ENCODE results near the gene PADI4. TPM values are rescaled to one million over a fixed set of nuclear protein-coding genes. Genes with fewer than 3 reads are reported as not detected.

Gene PADI4
- total and polyA plus RNA-seq, 2 donors (not counting 3 experiments of a cell fraction or from before 2014, with no cell fraction given): not detected

DNA sequence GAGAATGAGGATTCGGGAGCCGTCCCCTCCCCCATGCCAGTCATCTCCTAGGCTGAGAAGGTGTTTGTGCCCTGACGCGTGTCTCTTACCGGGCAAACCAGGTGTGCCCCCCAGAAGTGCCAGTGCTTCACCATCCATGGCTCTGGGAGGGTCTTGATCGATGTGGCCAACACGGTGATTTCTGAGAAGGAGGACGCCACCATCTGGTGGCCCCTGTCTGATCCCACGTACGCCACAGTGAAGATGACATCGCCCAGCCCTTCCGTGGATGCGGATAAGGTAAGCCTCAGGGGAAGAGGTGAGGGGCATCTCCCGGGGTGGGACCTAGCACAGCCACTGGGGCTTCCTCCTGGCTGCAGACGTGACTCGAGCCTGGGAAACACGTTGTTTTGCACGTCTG, 65.0 kb downstream of the PADI4 start:
- Histone ChIP-seq H3K27ac (ENCODE audit: insufficient read depth, low read depth, low read length) (no peak overlapping the region), H3K36me3 (ENCODE audit: control insufficient read depth in 2 of 2, extremely low read depth in 1 of 2, insufficient read depth in 2 of 2, low read length in 2 of 2) (no peaks in the 10 kb centered on the region), H3K4me3 (replicated peaks in 1 of 3; ENCODE audit: insufficient read depth in 1 of 3, low read depth in 1 of 3, low read length in 3 of 3) (no peak overlapping the region), H3K9me1 (replicated peaks; ENCODE audit: control insufficient read depth, extremely low read depth, insufficient read depth, low read length) (no peaks in the 10 kb centered on the region), H4K20me1 (replicated peaks; ENCODE audit: control insufficient read depth, extremely low read depth, insufficient read depth, low read length) (no peaks in the 10 kb centered on the region), H3K4me1 (ENCODE audit: control insufficient read depth, extremely low read depth, insufficient read depth, low read length) (no peaks in the 10 kb centered on the region), H3K9ac (replicated peaks; ENCODE audit: extremely low read depth, insufficient read depth, low read length) (no peak overlapping the region), H2AFZ (ENCODE audit: low read depth, low read length) (no peak overlapping the region), H3K4me2 (ENCODE audit: insufficient read depth, low read length) (no peak overlapping the region), H3K27me3 (ENCODE audit: control insufficient read depth in 2 of 2, insufficient read depth in 2 of 2, low read length in 2 of 2) (peaks cover 0 to 3% of the 10 kb centered on the region in 2 experiments), H3K79me2 (ENCODE audit: control insufficient read depth, insufficient read depth, low read length) (no peaks in the 10 kb centered on the region), H3K9me3 (replicated peaks; ENCODE audit: control insufficient read depth, insufficient read depth, low read length) (no peaks in the 10 kb centered on the region)
- no peak for FAIRE-seq
- ChIA-PET CTCF (no interaction called here), POLR2A (no interaction called here)
- TF ChIP-seq, protein P1, sequence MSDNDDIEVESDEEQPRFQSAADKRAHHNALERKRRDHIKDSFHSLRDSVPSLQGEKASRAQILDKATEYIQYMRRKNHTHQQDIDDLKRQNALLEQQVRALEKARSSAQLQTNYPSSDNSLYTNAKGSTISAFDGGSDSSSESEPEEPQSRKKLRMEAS (IDR thresholded peaks at IDR 0.05; ENCODE audit: insufficient read depth, insufficient read length): no peak
- no peak for TF ChIP-seq MYC (IDR thresholded peaks at IDR 0.05; ENCODE audit: low read depth, low read length)
- no peak for TF ChIP-seq JUN (IDR thresholded peaks at IDR 0.05; ENCODE audit: borderline replicate concordance, insufficient read depth, insufficient read length, low read depth)
- no peak for TF ChIP-seq POLR2AphosphoS5 (IDR thresholded peaks at IDR 0.05; ENCODE audit: insufficient read depth, low read depth, low read length)
- no peak for TF ChIP-seq GATA2 (IDR thresholded peaks at IDR 0.05; ENCODE audit: insufficient read depth, insufficient read length, low read depth, low read length)
- TF ChIP-seq EZH2 (IDR thresholded peaks at IDR 0.05; ENCODE audit: borderline replicate concordance, low read depth, low read length, severe bottlenecking): no peak
- no peak for TF ChIP-seq POLR2A (IDR thresholded peaks at IDR 0.05; ENCODE audit: low read depth, low read length)
- no peak for TF ChIP-seq FOS (IDR thresholded peaks at IDR 0.05; ENCODE audit: borderline replicate concordance, insufficient read depth, low read length)
- TF ChIP-seq, protein P2, sequence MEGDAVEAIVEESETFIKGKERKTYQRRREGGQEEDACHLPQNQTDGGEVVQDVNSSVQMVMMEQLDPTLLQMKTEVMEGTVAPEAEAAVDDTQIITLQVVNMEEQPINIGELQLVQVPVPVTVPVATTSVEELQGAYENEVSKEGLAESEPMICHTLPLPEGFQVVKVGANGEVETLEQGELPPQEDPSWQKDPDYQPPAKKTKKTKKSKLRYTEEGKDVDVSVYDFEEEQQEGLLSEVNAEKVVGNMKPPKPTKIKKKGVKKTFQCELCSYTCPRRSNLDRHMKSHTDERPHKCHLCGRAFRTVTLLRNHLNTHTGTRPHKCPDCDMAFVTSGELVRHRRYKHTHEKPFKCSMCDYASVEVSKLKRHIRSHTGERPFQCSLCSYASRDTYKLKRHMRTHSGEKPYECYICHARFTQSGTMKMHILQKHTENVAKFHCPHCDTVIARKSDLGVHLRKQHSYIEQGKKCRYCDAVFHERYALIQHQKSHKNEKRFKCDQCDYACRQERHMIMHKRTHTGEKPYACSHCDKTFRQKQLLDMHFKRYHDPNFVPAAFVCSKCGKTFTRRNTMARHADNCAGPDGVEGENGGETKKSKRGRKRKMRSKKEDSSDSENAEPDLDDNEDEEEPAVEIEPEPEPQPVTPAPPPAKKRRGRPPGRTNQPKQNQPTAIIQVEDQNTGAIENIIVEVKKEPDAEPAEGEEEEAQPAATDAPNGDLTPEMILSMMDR (IDR thresholded peaks at IDR 0.05; ENCODE audit: extremely low read depth in 1 of 2, insufficient read depth in 1 of 2, low read depth in 1 of 2, low read length in 2 of 2): no peak
- DNase-seq (ENCODE audit: low read depth, low spot score): no peak
- intact Hi-C loops (cut with micrococcal nuclease) (no loop called here), dilution Hi-C loops (cut with MboI; ENCODE audit: extremely low pct_ligation_motif_present, low sequenced_read_pairs) (no loop called here)
- no TSS peak for BruUV-seq (replicated peaks)
